Measurements from ENCODE around the gene NUAK1. TPM values are rescaled to one million over a fixed set of nuclear protein-coding genes. Genes with fewer than 3 reads are reported as not detected.

NUAK1 gene
- total RNA-seq, 2 donors from 2014 or later, result 14.0 to 16.8 TPM

DNA sequence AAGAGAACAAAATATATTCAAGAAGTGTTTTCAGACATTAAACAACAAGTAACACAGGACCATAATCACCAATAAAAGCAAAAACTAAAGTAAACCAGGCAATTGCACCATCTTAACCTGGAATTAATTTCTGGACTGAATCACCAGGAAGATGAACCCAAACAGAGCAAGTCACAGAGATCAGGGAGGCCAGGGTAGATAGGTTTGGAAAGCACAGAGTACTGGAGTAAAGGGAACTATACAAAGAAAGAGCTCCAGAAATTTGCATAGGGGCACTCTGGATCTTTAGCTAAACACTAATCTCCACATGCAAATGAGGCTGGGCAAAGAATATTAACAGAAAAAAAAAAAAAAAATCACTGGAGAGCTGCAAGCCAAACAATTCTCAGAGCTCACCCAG is 84.7 kb downstream of the NUAK1 start:
- TF ChIP-seq, protein P1, sequence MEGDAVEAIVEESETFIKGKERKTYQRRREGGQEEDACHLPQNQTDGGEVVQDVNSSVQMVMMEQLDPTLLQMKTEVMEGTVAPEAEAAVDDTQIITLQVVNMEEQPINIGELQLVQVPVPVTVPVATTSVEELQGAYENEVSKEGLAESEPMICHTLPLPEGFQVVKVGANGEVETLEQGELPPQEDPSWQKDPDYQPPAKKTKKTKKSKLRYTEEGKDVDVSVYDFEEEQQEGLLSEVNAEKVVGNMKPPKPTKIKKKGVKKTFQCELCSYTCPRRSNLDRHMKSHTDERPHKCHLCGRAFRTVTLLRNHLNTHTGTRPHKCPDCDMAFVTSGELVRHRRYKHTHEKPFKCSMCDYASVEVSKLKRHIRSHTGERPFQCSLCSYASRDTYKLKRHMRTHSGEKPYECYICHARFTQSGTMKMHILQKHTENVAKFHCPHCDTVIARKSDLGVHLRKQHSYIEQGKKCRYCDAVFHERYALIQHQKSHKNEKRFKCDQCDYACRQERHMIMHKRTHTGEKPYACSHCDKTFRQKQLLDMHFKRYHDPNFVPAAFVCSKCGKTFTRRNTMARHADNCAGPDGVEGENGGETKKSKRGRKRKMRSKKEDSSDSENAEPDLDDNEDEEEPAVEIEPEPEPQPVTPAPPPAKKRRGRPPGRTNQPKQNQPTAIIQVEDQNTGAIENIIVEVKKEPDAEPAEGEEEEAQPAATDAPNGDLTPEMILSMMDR (conservative IDR thresholded peaks at IDR 0.05), result no peak
- H3K36me3 ChIP-seq (ENCODE audit: control insufficient read depth, insufficient read depth, low read length), result no peaks in the 10 kb centered on the region
- no peak overlapping the region for H3K27ac ChIP-seq (ENCODE audit: low read depth, low read length)
- peaks cover 19% of the 10 kb centered on the region for H3K27me3 ChIP-seq (ENCODE audit: control insufficient read depth, insufficient read depth, low read length, poor library complexity, severe bottlenecking)
- no peak overlapping the region for H3K4me3 ChIP-seq (ENCODE audit: low read length)
- no peak overlapping the region for H3K9ac ChIP-seq (ENCODE audit: extremely low read depth, low read length, poor library complexity, severe bottlenecking)
- peaks cover 5% of the 10 kb centered on the region for H3K4me1 Mint-ChIP-seq
- H3K9me3 Mint-ChIP-seq, result peaks cover 7% of the 10 kb centered on the region
- H3K27me3 Mint-ChIP-seq (ENCODE audit: insufficient read depth), result peaks cover 23% of the 10 kb centered on the region
- H3K4me3 Mint-ChIP-seq, result no peak overlapping the region
- peaks cover 5% of the 10 kb centered on the region for H3K9me3 ChIP-seq (ENCODE audit: control insufficient read depth, low read length)
- H3K27ac Mint-ChIP-seq, result no peak overlapping the region
- H3K4me1 ChIP-seq (ENCODE audit: control insufficient read depth, insufficient read depth, low read length), result no peaks in the 10 kb centered on the region
- H3K36me3 Mint-ChIP-seq (ENCODE audit: low read depth), result no peaks in the 10 kb centered on the region
- no peak for DNase-seq

DNA sequence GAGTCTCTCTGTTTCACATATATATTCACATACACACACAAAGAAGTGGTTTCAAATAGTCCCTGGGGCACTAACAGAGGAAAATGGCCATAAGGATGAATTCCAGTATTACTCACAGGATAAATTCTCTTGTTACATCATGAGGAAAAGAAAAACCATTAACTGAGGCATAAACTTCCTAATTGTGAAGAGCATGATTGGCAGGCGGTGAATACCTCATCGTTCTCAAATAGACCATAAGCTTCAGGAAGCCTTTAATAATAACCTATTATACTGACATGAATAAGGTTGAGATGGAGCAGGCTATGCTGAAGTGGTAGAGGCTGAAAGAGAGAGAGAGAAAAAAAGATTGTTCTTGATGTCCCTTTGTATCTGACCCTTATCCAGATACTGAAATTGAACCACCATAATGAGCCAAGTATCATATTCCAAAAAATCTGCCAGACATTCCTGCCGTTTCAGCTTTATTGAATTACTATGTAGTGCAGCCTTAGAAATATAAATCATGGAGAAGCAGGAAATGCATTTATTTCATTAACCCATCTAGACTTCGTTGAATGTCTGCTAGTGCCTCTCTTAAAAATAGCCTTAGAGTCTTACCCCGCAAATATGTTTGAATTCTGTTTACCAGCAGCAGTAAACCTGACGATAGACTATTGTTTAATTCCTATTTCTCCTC is 86.8 kb downstream of the NUAK1 start:
- H3K27ac Mint-ChIP-seq, result no peak overlapping the region
- TF ChIP-seq, protein P1 (conservative IDR thresholded peaks at IDR 0.05), result no peak
- Histone ChIP-seq H3K4me3 (ENCODE audit: low read length) (no peak overlapping the region), H3K4me1 (ENCODE audit: control insufficient read depth, insufficient read depth, low read length) (peaks cover 4% of the 10 kb centered on the region), H3K9ac (ENCODE audit: extremely low read depth, low read length, poor library complexity, severe bottlenecking) (no peak overlapping the region), H3K27me3 (ENCODE audit: control insufficient read depth, insufficient read depth, low read length, poor library complexity, severe bottlenecking) (peaks cover 27% of the 10 kb centered on the region), H3K9me3 (ENCODE audit: control insufficient read depth, low read length) (peaks cover 5% of the 10 kb centered on the region), H3K27ac (ENCODE audit: low read depth, low read length) (no peak overlapping the region), H3K36me3 (ENCODE audit: control insufficient read depth, insufficient read depth, low read length) (no peaks in the 10 kb centered on the region)
- H3K9me3 Mint-ChIP-seq, result peaks cover 7% of the 10 kb centered on the region
- H3K27me3 Mint-ChIP-seq (ENCODE audit: insufficient read depth), result peaks cover 33% of the 10 kb centered on the region
- WGBS, 2 experiments (ENCODE audit: insufficient coverage in 1 of 2, insufficient read length in 1 of 2), result 94 to 100% methylated on average over 4 to 5 of the region's 6 CpGs
- peaks cover 17% of the 10 kb centered on the region for H3K4me1 Mint-ChIP-seq
- no peak overlapping the region for H3K4me3 Mint-ChIP-seq
- H3K36me3 Mint-ChIP-seq (ENCODE audit: low read depth), result no peaks in the 10 kb centered on the region
- DNase-seq, result no peak

DNA sequence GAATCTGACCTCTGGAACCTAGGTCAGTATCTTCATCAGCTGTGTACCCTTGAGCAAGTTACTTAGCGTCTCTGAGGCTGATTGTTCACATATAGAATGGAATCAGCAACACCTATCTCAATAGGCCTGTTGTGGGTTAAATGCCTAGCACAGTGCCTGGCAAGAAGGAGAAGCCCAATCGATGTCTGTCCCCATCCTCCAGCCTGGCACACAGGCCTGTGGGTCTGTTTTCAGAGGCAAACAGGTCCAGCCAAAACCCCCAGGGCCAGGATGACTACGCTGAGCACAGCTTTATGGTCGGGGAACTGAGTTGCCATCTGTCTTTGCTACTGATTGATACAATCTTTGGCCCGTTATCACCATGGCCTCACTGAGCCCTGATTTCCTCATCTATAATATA is 89.2 kb downstream of the NUAK1 start:
- Histone ChIP-seq H3K4me1 (ENCODE audit: control insufficient read depth, insufficient read depth, low read length) (peaks cover 4% of the 10 kb centered on the region), H3K9ac (ENCODE audit: extremely low read depth, low read length, poor library complexity, severe bottlenecking) (no peak overlapping the region), H3K4me3 (ENCODE audit: low read length) (no peak overlapping the region), H3K27me3 (ENCODE audit: control insufficient read depth, insufficient read depth, low read length, poor library complexity, severe bottlenecking) (peaks cover 43% of the 10 kb centered on the region), H3K27ac (ENCODE audit: low read depth, low read length) (no peak overlapping the region), H3K36me3 (ENCODE audit: control insufficient read depth, insufficient read depth, low read length) (no peaks in the 10 kb centered on the region), H3K9me3 (ENCODE audit: control insufficient read depth, low read length) (no peaks in the 10 kb centered on the region)
- no peak for DNase-seq
- no peak overlapping the region for H3K4me3 Mint-ChIP-seq
- TF ChIP-seq, protein P1 (conservative IDR thresholded peaks at IDR 0.05), result no peak
- H3K27me3 Mint-ChIP-seq (ENCODE audit: insufficient read depth), result peaks cover 40% of the 10 kb centered on the region
- WGBS, 2 experiments (ENCODE audit: insufficient coverage in 1 of 2, insufficient read length in 1 of 2), result 93 to 98% methylated on average over 4 to 5 of the region's 5 CpGs
- no peak overlapping the region for H3K27ac Mint-ChIP-seq
- peaks cover 17% of the 10 kb centered on the region for H3K4me1 Mint-ChIP-seq
- H3K36me3 Mint-ChIP-seq (ENCODE audit: low read depth), result no peaks in the 10 kb centered on the region
- H3K9me3 Mint-ChIP-seq, result no peaks in the 10 kb centered on the region

Measured in endodermal cell (in vitro differentiated cells).